IPS-15b (cell line): ENCODE results near the gene POU4F2.

ENCODE experiments used
- H3K27me3 ChIP-seq: one replicate; pipeline ENCODE4 v1.6.1; 2013; ENCODE audit warnings: low read length; ENCODE audit not compliant: control insufficient read depth, insufficient read depth
- H3K36me3 ChIP-seq: one replicate; pipeline ENCODE4 v1.6.1; 2013; ENCODE audit warnings: low read length; ENCODE audit not compliant: control insufficient read depth, insufficient read depth
- H3K4me1 ChIP-seq: one replicate; pipeline ENCODE4 v1.6.1; 2013; ENCODE audit warnings: mild to moderate bottlenecking, low read length; ENCODE audit not compliant: control insufficient read depth, insufficient read depth
- H3K4me3 ChIP-seq: one replicate; pipeline ENCODE4 v1.5.1; 2013; ENCODE audit warnings: low read depth, low read length
- H3K9ac ChIP-seq: one replicate; pipeline ENCODE4 v1.6.1; 2013; ENCODE audit warnings: low read depth, mild to moderate bottlenecking, low read length
- H3K9me3 ChIP-seq: one replicate; pipeline ENCODE4 v1.6.1; 2013; ENCODE audit warnings: mild to moderate bottlenecking, low read length; ENCODE audit not compliant: control insufficient read depth, insufficient read depth

Gene POU4F2

DNA sequence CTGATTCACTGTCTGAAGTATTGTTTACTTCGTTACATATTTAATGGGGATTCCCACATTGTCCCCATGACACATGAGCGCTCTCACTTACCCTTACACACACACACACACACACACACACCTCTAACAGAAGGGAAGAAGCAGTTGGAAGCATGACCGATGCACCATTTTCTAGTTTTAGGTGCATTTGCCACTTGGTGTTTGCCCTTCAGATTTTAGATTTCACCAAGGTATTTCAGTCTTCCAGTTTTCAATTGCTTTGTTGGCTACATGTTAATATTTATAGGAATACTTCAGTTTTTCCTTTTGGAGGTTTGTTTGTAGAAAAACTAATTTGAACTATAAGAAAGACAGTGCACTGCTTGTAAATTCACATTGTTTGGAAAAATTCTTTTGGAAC, 3.1 kb downstream of the POU4F2 start:
- Histone ChIP-seq H3K27me3 (peaks cover 97% of the 10 kb centered on the region), H3K36me3 (no peaks in the 10 kb centered on the region), H3K9me3 (no peaks in the 10 kb centered on the region), H3K9ac (no peak overlapping the region), H3K4me3 (no peak overlapping the region), H3K4me1 (no peaks in the 10 kb centered on the region)

DNA sequence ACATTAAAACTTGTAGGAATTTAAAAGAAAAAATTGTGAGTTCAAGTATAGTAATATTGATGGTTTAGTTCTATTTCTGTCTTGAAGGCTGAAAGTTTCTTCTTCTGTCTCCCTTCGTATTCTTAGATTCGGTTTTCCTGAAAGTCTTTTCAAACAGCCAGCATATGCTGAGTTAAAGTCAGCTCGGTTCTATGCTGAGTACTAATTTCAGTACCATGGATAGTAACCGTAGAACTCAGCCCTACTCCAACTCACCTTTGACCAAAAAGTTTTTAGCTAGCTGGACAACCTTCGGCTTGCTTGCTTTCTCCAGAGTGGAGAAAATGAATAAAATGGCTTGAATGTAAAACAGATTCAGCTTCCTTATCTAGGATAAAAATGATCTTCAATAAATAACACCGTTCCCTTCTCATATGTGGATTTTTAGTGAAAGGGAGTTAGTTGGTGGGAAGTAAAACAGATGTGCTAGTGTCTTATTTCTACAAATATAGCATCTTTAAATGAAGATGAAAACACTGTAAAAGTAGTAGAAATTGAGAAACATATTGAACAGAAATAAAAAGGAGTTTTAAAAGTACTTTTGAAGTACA, 5.2 kb downstream of the POU4F2 start:
- Histone ChIP-seq H3K4me1 (peaks cover 2% of the 10 kb centered on the region), H3K36me3 (no peaks in the 10 kb centered on the region), H3K9ac (no peak overlapping the region), H3K27me3 (peaks cover 96% of the 10 kb centered on the region), H3K9me3 (no peaks in the 10 kb centered on the region), H3K4me3 (no peak overlapping the region)

DNA sequence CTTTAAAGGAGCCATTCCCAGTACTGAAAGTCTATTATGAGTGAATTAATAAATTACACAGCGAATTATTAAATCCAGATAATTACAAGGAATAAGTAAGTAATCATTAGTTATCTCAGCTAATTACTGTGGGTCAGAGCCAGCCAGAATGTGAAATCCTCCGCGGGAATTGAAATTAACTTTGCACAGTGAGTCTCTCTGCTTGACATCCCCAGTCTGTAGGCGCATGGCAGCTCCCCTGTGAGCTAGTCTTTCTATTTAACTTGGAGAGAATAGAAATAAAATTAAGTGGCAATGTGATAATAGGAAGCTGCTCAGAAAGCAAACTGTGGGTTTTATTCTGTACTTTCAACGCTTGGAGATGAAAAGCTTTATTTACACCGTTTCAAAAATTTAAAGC, 7.2 kb downstream of the POU4F2 start:
- H3K9me3 ChIP-seq = no peaks in the 10 kb centered on the region
- no peak overlapping the region for H3K9ac ChIP-seq
- H3K27me3 ChIP-seq = peaks cover 96% of the 10 kb centered on the region
- peaks cover 2% of the 10 kb centered on the region for H3K4me1 ChIP-seq
- no peak overlapping the region for H3K4me3 ChIP-seq
- no peaks in the 10 kb centered on the region for H3K36me3 ChIP-seq

DNA sequence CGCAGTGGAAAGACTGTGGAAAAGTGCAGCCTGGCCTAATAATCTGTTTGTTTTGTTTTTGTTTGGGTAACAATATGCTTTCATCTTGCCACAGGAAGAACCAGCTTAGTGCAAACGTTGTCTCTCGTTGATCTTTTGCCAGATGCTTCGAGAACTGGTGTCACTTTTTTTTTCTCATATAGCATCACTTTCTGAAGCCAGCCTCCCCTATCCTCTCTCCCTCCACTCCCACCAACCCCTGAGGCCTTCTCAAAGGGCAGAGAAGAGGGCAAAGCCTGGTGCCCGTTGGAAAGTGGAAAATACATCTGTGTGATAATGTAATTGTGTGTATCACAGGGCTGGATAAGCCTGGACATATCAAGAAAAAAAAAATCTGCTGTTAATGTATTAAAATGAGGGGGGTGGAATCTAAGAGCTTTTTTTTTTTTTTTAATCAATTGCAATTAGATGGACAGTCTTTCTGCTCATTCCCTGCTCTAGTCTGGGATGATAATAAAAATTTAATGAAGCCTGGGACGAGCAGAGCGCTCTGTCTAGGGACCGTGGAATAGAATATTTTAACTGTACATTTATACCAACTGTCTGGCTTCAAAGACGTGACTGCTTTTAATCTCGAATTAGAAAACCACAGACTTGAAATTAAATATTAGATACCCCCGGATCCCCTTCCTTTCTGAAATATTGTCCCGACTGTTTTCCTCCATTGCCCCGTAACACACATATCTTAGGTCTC, 8.1 kb downstream of the POU4F2 start:
- peaks cover 2% of the 10 kb centered on the region for H3K4me1 ChIP-seq
- H3K9ac ChIP-seq = no peak overlapping the region
- H3K27me3 ChIP-seq = peaks cover 96% of the 10 kb centered on the region
- peak overlapping the region; percentile 48 for H3K4me3 ChIP-seq
- H3K36me3 ChIP-seq = no peaks in the 10 kb centered on the region
- H3K9me3 ChIP-seq = no peaks in the 10 kb centered on the region

DNA sequence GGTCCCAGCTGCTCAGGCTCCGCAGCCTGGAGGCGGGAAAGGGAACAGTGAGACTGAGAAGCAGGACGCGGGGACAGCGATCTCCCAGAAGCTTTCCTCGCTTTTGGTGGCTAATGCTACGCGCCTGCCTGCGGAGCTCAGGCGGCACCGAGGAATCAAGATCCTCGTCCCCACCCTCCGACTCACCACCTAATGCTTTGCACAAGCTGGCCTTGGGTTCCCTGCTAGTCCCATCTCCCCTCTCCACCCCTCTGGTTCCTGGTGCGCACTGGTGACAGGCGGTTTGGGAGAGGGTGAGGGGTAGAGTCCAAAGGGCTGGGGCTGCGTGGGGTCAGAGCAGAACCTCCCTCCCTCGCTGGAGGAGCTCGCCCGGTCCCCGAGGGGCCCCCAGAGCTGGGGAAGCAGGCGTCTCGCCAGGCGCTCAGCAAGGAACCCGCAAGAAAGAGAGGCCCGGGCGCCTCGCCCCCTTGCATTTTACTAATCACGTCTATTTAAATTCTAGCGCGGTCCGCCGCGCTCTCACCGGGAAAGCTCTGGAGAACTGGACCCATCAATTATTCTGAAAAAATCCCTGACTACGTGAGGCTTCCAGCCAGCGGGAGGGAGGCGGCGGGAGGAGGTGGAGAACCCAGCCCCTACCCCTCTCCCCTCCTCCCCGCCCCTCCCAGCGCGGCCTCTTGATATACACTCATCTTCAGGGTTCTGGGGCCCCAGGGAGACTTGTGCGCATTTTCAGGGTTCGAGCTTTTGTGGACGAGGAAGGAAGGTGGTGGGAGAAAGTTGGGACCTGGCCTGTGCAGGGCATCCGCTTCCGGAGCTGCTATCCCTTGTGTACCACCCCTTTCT, 9.1 kb downstream of the POU4F2 start:
- peaks cover 96% of the 10 kb centered on the region for H3K27me3 ChIP-seq
- no peaks in the 10 kb centered on the region for H3K9me3 ChIP-seq
- peak overlapping the region; percentile 48 for H3K4me3 ChIP-seq
- peaks cover 2% of the 10 kb centered on the region for H3K4me1 ChIP-seq
- H3K36me3 ChIP-seq = no peaks in the 10 kb centered on the region
- H3K9ac ChIP-seq = no peak overlapping the region

DNA sequence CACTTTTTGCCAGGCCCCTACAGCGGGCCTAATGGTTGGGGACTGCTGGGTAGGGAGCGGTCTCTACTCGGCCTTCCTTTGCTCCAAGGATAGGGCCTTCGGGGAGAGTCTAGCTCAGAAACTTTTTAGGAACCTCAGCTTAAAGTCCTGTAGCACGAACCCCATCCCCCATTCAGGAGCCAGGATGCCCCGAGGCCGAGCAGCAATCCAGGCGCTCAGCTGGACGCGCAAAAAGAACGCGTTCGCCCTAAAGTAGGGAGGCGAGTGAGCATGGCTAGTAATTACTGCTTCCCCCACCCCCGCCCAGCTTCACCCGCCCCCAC, 9.7 kb downstream of the POU4F2 start:
- peaks cover 96% of the 10 kb centered on the region for H3K27me3 ChIP-seq
- no peak overlapping the region for H3K9ac ChIP-seq
- H3K4me3 ChIP-seq = peak overlapping the region; percentile 48
- no peaks in the 10 kb centered on the region for H3K36me3 ChIP-seq
- H3K4me1 ChIP-seq = peaks cover 2% of the 10 kb centered on the region
- H3K9me3 ChIP-seq = no peaks in the 10 kb centered on the region

DNA sequence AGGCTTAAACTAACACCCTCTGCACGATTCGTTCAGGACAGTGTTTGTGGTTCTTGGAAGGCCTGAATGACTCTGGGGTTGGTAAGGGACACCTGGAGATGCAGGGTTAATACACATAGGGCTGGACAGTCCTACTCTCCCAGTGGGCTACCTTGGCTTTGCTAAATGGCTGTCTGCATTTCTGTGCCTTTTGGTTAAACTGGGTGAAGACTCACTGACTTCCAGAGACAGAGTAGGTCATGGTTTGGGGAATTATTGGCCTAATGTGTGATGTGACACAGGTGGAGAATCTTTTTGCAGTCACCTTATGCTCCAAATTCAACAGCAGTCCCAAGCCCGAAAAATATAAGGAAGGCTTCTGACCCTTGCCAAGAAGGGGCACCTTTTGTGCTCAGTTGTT, 10.5 kb downstream of the POU4F2 start:
- Histone ChIP-seq H3K36me3 (no peaks in the 10 kb centered on the region), H3K4me3 (peak overlapping the region; percentile 22), H3K27me3 (peaks cover 96% of the 10 kb centered on the region), H3K9me3 (no peaks in the 10 kb centered on the region), H3K4me1 (peaks cover 2% of the 10 kb centered on the region), H3K9ac (no peak overlapping the region)

DNA sequence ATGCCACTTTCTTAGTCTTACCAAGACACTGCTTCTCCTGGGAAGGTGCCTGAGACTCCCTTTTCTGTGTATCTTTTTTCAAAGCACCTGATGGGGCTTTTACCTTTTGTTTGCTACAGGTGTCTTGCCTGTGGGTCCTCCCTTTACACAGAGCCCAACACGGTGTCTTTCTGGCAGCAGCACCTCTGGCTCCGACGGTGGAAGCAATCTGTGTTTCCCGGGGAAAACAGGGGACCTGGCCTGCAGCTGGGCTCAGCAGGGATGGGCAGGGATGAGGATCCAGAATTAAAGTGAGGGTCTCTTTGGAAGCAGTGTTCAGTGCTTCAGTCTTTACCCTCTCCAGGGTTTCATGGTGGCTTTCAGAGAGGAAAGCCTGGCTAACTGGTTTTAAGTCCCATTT, 11.3 kb downstream of the POU4F2 start:
- no peaks in the 10 kb centered on the region for H3K9me3 ChIP-seq
- no peak overlapping the region for H3K9ac ChIP-seq
- peak overlapping the region; percentile 22 for H3K4me3 ChIP-seq
- peaks cover 95% of the 10 kb centered on the region for H3K27me3 ChIP-seq
- peaks cover 6% of the 10 kb centered on the region for H3K4me1 ChIP-seq
- no peaks in the 10 kb centered on the region for H3K36me3 ChIP-seq

DNA sequence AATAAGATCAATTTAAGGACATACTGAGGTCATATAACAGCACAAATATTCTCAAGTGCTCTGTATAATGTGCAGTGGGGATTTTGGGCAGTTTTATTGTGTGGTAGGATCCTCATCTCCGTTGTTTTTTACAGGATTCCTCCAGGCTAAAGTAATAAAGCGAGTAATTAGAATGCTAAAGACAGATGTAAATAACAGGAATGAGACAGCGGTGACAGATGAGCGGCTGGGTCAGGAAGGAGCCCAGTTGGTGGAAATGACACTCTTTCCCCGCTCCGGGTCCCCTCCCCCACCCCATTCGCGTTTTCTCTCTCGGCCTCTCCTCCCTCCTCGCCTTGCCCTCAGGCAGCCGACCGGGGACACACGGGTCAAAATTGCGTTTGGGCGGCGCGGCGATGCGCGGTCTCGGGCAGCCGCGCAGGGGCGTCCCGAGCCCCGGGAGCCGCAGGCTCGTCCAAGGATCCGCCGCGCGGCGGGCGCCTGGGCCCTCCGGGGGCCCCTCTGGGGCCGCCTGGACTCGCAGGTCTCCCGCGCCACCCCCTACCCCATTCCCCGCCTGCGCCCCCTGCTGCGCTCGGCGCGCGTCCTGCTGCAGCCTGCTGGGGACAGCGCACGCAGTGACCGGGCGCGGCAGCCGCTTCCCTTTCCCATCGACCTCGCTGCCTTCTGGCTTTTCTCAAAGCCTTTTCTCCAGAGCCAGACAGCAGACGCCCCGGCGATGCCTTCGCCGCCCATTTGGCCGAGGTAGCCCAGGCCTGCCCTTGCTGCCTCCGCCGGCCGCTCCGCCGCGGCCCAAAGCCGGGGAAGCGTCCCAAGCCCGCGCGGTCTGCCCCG, 16.2 kb downstream of the POU4F2 start:
- H3K4me3 ChIP-seq = peak overlapping the region; percentile 39
- H3K4me1 ChIP-seq = peaks cover 4% of the 10 kb centered on the region
- no peak overlapping the region for H3K9ac ChIP-seq
- no peaks in the 10 kb centered on the region for H3K9me3 ChIP-seq
- peaks cover 98% of the 10 kb centered on the region for H3K27me3 ChIP-seq
- no peaks in the 10 kb centered on the region for H3K36me3 ChIP-seq

DNA sequence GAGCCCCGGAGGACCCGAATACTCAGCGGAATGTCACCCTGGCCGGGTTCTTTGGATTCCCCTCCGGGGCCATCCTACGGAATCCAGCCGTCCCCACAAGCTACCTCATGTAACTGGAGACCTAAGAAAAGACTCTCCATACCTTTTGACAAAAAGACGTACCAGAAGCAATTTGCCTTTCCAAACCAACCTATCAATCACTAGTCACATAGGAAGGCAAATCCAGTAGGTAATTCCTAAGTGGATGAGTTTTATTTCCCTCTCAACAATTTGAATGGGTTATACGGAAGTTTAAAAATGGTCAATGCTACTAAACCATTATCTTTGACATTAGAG, 16.8 kb downstream of the POU4F2 start:
- Histone ChIP-seq H3K9ac (no peak overlapping the region), H3K9me3 (no peaks in the 10 kb centered on the region), H3K4me3 (peak overlapping the region; percentile 39), H3K36me3 (no peaks in the 10 kb centered on the region), H3K27me3 (peaks cover 98% of the 10 kb centered on the region), H3K4me1 (peaks cover 4% of the 10 kb centered on the region)

DNA sequence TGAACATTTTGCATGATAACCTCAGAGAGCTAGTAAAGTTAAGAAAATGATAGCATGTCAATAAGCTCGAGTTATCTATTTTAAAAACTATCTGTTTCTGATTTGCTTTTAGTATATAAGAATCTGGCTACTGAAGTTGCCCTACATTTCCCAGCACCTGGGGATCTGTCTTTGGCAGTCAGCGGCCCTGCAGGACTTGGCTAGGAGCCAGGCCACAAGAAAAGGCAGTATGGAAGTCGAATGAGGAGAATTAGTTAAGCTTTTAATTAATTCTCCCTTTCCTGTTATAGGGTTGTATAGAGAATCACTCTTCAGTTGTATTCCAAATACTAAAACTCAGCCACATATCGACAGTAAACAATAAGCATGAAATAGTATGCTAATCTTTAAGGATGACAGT, 22.7 kb downstream of the POU4F2 start:
- Histone ChIP-seq H3K9me3 (no peaks in the 10 kb centered on the region), H3K27me3 (peaks cover 67% of the 10 kb centered on the region), H3K4me1 (no peaks in the 10 kb centered on the region), H3K36me3 (no peaks in the 10 kb centered on the region), H3K9ac (no peak overlapping the region), H3K4me3 (no peak overlapping the region)
